Mammary epithelial cell (primary cell): ENCODE data around the gene RAPGEF1.

Experiments
- CTCF ChIP-seq, 2 donors: IDR thresholded peaks in 1 of 2; conservative IDR thresholded peaks in 1 of 2; 2 replicates each; pipeline ENCODE4 v1.5.1; 2011 to 2012; ENCODE audit warnings: inconsistent platforms in 2 of 2, low read length in 2 of 2, mild to moderate bottlenecking in 2 of 2, control low read depth in 1 of 2, low read depth in 1 of 2; ENCODE audit not compliant: insufficient read depth in 1 of 2; ENCODE audit errors: extremely low read depth in 1 of 2
- EZH2 ChIP-seq: IDR thresholded peaks from 2 replicates; pipeline ENCODE4 v1.6.1; 2012; ENCODE audit warnings: low read length, inconsistent platforms, borderline replicate concordance

GRCh38 chr9:131679261-131680020 lies 60.4 kb downstream of the RAPGEF1 start:
- TF ChIP-seq CTCF (conservative IDR thresholded peaks at IDR 0.05 in 1 of 2, IDR thresholded peaks at IDR 0.05 in 1 of 2; ENCODE audit: extremely low read depth in 1 of 2, insufficient read depth in 1 of 2, low read depth in 1 of 2, low read length in 2 of 2) = no peak
- no peak for TF ChIP-seq EZH2
